Ascending aorta (tissue), 2 donors: ENCODE results near the gene SS18. TPM values are rescaled to one million over a fixed set of nuclear protein-coding genes. Genes with fewer than 3 reads are reported as not detected.

ENCODE experiments used
- DNase-seq, 2 donors: peaks; one replicate each; pipeline ENCODE4 v3.0.0-alpha.2; 2019; ENCODE audit warnings: low spot score in 2 of 2
- H3K27ac ChIP-seq, 2 donors: fragments of 200-600 bp; sonication (generic); one replicate each; pipeline ENCODE4 v1.5.1; 2016 to 2017; ENCODE audit warnings: mild to moderate bottlenecking in 1 of 2
- H3K27me3 ChIP-seq: fragments of 200-600 bp; sonication (generic); one replicate; pipeline ENCODE4 v1.5.1; 2017
- H3K36me3 ChIP-seq, 2 donors: fragments of 200-600 bp; sonication (generic); one replicate each; pipeline ENCODE4 v1.5.1; 2016
- H3K4me1 ChIP-seq, 2 donors: fragments of 200-600 bp; sonication (generic); one replicate each; pipeline ENCODE4 v1.5.1; 2016 to 2017; ENCODE audit warnings: mild to moderate bottlenecking in 1 of 2
- H3K4me3 ChIP-seq, 2 donors: fragments of 200-600 bp; sonication (generic); one replicate each; pipeline ENCODE4 v1.5.1; 2016 to 2017; ENCODE audit warnings: mild to moderate bottlenecking in 1 of 2
- H3K9me3 ChIP-seq, 2 donors: fragments of 200-600 bp; sonication (generic); one replicate each; pipeline ENCODE4 v1.5.1; 2016
- CTCF ChIP-seq, 3 experiments: fragments of 200-600 bp in 2 of 3; fragments of 450-650 bp in 1 of 3; sonication (generic) in 2 of 3; IDR thresholded peaks; one replicate each; pipeline ENCODE4 v1.5.1; 2016 to 2019; ENCODE audit warnings: antibody characterized with exemption in 3 of 3, mild to moderate bottlenecking in 1 of 3, moderate library complexity in 1 of 3
- intact Hi-C: fragments of 100-400 bp; cut with DNase I; formaldehyde crosslinking; loops from one replicate; pipeline ENCODE4 v1.15.1; 2023
- total RNA-seq: library from RNA; depleted of rRNA; stranded (reverse); fragments of >200 nt; gene quantifications from one replicate; pipeline ENCODE4 v1.1.0, GENCODE V29; 2016

SS18 gene
- total RNA-seq, 1 donor from 2014 or later: 31.0 TPM

DNA sequence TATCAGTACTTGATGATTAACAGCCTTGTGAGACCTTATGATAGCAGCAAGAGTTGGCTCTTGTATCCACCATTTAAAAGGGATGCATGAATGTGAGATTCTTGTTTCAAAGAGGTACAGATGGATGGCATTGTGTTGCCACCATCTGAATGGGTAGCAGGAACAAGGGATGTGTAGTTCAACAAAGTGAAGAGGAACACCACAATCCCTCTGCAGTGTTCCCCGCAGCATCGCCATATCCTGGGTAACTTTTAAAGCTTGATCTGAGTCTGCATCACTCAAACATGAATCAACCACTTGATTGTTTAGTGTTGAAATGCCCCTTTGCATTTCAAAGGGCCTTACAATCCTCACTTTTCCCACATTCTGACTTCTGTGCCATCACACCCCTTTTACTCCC is 106.7 kb downstream of the SS18 start:
- Histone ChIP-seq H3K4me3 (no peak overlapping the region), H3K36me3 (no peaks in the 10 kb centered on the region), H3K27me3 (no peaks in the 10 kb centered on the region), H3K27ac (no peak overlapping the region), H3K4me1 (no peaks in the 10 kb centered on the region), H3K9me3 (no peaks in the 10 kb centered on the region)
- no peak for DNase-seq
- no peak for TF ChIP-seq CTCF (IDR thresholded peaks at IDR 0.05)
- intact Hi-C loops: no loop called here

DNA sequence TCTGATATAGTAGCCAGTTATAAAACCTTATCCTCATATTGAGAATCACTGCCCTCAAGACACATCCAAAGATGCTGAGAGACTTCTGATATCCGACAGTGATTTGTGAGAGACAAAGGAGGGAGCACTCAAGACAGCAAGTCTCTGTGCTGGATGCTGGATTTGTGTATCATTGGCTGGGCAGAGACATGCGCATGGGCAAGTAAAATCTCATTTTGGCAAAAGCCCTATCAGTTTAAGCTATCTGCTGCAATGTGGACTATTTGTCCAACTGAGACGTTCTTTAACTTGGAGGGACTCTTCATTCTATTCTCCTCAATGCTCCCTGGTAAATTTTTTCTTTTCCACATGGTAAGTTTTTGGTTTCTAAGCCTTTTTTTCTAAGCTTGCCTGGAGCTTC is 107.5 kb downstream of the SS18 start:
- H3K9me3 ChIP-seq: no peaks in the 10 kb centered on the region
- no peaks in the 10 kb centered on the region for H3K4me1 ChIP-seq
- DNase-seq: no peak
- H3K27me3 ChIP-seq: no peaks in the 10 kb centered on the region
- H3K4me3 ChIP-seq: no peak overlapping the region
- no peak for TF ChIP-seq CTCF (IDR thresholded peaks at IDR 0.05)
- H3K27ac ChIP-seq: no peak overlapping the region
- no peaks in the 10 kb centered on the region for H3K36me3 ChIP-seq
- intact Hi-C loops: no loop called here

GRCh38 chr18:25982153-25982552 is 108.3 kb downstream of the SS18 start:
- intact Hi-C loops: no loop called here

GRCh38 chr18:25979369-25980040 is 110.9 kb downstream of the SS18 start:
- intact Hi-C loops: no loop called here
- TF ChIP-seq CTCF (IDR thresholded peaks at IDR 0.05): no peak
- Histone ChIP-seq H3K9me3 (no peaks in the 10 kb centered on the region), H3K27me3 (no peaks in the 10 kb centered on the region), H3K4me1 (no peaks in the 10 kb centered on the region), H3K36me3 (no peaks in the 10 kb centered on the region), H3K4me3 (no peak overlapping the region), H3K27ac (no peak overlapping the region)
- DNase-seq: no peak

More at GRCh38 chr18:25982153-25982552, 108.3 kb downstream of the SS18 start:
- no peak overlapping the region for H3K27ac ChIP-seq
- H3K4me1 ChIP-seq: no peaks in the 10 kb centered on the region
- no peak overlapping the region for H3K4me3 ChIP-seq
- no peak for TF ChIP-seq CTCF (IDR thresholded peaks at IDR 0.05)
- no peaks in the 10 kb centered on the region for H3K36me3 ChIP-seq
- no peaks in the 10 kb centered on the region for H3K9me3 ChIP-seq
- no peak for DNase-seq
- no peaks in the 10 kb centered on the region for H3K27me3 ChIP-seq

DNA sequence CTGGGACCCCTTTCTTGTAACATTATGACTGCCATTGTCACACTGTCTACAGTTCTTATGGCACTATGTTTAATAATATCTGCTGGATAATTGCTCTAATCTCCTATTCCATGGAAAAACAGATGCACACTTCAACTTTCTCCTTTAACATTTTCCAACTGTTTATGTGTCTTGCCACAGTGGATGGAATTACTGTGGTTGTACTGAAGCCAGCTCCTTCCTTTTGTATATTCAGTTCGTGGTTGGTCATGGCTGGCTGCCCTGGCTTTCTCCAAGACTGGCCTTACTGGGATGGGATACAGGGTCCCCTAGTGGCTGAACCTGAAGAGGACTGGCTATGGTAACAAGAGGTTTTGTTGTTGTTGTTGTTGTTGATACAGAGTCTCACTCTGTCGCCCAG is 113.9 kb downstream of the SS18 start:
- Histone ChIP-seq H3K27ac (no peak overlapping the region), H3K27me3 (no peaks in the 10 kb centered on the region), H3K4me1 (no peaks in the 10 kb centered on the region), H3K4me3 (no peak overlapping the region), H3K36me3 (no peaks in the 10 kb centered on the region), H3K9me3 (no peaks in the 10 kb centered on the region)
- TF ChIP-seq CTCF (IDR thresholded peaks at IDR 0.05): no peak
- intact Hi-C loops: no loop called here
- DNase-seq: no peak

DNA sequence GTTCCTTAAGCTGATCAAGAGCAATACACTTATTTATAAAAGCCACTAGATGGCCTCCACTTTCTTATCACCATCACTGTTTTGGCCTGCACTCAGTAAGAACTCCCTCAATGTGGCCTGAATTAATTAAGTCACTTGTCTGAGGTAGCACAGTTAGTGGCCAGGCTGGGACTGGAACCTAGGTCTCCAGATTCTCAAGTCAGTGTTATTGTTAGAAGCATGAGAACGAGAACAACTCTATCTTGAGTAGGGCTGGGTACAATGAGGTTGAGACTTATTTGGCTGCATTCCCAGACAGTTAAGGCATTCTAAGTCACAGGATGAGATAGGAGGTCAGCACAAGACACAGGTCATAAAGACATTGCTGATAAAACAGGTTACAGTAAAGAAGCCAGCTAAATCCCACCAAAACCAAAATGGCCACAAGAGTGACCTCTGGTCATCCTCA is 115.8 kb downstream of the SS18 start:
- Histone ChIP-seq H3K9me3 (no peaks in the 10 kb centered on the region), H3K27me3 (no peaks in the 10 kb centered on the region), H3K4me1 (no peaks in the 10 kb centered on the region), H3K36me3 (no peaks in the 10 kb centered on the region), H3K27ac (no peak overlapping the region), H3K4me3 (no peak overlapping the region)
- DNase-seq: no peak
- intact Hi-C loops: no loop called here
- TF ChIP-seq CTCF (IDR thresholded peaks at IDR 0.05): no peak
